GM20000 (cell line): ENCODE data around the gene TACR2.

Source experiments
- DNase-seq: peaks from one replicate; pipeline ENCODE4 v3.0.0; 2012; ENCODE audit warnings: low spot score
- TF ChIP-seq, protein P1 (sequence below): IDR thresholded peaks from 2 replicates; pipeline ENCODE4 v1.5.1; 2012; ENCODE audit warnings: mild to moderate bottlenecking, control low read depth; ENCODE audit errors: extremely low read depth, missing control alignments

The TACR2 gene

DNA sequence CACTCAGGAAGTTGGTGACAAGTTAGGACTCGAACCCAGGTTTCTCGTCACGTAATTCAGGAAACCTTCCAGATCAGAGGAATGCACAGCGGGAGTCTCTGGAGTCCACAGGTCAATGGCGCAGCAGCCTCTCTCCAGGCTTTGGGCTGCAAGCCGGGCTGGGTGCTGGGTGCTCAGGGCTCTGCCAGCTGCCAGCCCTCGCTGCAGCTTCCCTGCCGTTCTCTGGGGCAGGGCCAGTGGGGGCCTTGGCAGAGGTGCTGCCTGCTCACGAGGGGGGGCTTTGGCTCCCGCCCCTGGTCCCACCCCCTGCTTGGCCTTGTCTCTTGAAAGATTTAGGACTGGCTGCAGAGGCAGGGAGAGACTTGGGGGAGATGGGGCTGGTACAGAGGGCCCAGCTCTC is at the start of gene TACR2:
TACR2 (minus strand) TSS at position 224 of the 400 bp plus-strand sequence. CDS start 595 bp downstream, outside the sequence.
- TF ChIP-seq, protein P1, sequence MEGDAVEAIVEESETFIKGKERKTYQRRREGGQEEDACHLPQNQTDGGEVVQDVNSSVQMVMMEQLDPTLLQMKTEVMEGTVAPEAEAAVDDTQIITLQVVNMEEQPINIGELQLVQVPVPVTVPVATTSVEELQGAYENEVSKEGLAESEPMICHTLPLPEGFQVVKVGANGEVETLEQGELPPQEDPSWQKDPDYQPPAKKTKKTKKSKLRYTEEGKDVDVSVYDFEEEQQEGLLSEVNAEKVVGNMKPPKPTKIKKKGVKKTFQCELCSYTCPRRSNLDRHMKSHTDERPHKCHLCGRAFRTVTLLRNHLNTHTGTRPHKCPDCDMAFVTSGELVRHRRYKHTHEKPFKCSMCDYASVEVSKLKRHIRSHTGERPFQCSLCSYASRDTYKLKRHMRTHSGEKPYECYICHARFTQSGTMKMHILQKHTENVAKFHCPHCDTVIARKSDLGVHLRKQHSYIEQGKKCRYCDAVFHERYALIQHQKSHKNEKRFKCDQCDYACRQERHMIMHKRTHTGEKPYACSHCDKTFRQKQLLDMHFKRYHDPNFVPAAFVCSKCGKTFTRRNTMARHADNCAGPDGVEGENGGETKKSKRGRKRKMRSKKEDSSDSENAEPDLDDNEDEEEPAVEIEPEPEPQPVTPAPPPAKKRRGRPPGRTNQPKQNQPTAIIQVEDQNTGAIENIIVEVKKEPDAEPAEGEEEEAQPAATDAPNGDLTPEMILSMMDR = no peak
- no peak for DNase-seq

GRCh38 chr10:69466158-69466490 is 49.4 kb upstream of the TACR2 start:
- TF ChIP-seq, protein P1 = no peak
- no peak for DNase-seq

- no peak for DNase-seq
- TF ChIP-seq, protein P1 = no peak
Observed at GRCh38 chr10:69465457-69466157, 48.9 kb upstream of the TACR2 start.

- peak; percentile 24 for DNase-seq
- TF ChIP-seq, protein P1 = no peak
Observed at GRCh38 chr10:69464801-69465401, 48.2 kb upstream of the TACR2 start.

- DNase-seq = no peak
- TF ChIP-seq, protein P1 = no peak
Observed at GRCh38 chr10:69464401-69464800, 47.7 kb upstream of the TACR2 start.

DNA sequence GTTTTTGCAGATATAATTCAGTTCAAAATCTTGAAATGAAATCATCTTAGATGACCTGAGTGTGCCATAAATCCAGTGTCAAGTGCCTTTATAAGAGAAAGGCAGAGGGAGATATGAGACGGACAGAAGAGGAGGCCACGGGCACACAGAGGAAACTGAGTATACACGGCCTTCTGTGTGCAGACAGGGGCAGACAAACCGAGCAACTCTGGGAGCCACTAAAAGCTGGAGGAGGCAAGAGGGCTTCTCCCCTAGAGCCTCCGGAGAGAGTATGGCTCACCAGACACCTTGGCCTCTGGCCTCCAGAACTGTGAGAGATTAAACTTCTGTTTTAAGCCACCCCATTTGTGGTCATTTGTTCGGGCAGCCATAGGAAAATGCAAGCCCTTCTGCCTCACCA is 47.2 kb upstream of the TACR2 start:
- TF ChIP-seq, protein P1 = no peak
- no peak for DNase-seq

- TF ChIP-seq, protein P1 = no peak
- no peak for DNase-seq
Observed at GRCh38 chr10:69461243-69462025, 44.7 kb upstream of the TACR2 start.
